OCI-LY7 (cell line): Measurements from ENCODE around the gene PDE11A. TPM values are rescaled to one million over a fixed set of nuclear protein-coding genes. Genes with fewer than 3 reads are reported as not detected.

Experiments used
- BruUV-seq: library from RNA; stranded (reverse); fragments of 400-500 nt; replicated peaks from 2 replicates; lab custom pipeline; 2021; lab: Mats Ljungman, UMichigan
- CTCF ChIA-PET: fragments of 300-600 bp; sonication (Branson Sonifier 250); formaldehyde crosslinking; loops from one replicate; lab custom pipeline; 2022; ENCODE audit warnings: antibody characterized with exemption; ENCODE audit not compliant: unreplicated experiment; lab: Charles Lee
- POLR2A ChIA-PET: fragments of 300-600 bp; sonication (Branson Sonifier 250); formaldehyde crosslinking; loops from one replicate; lab custom pipeline; 2022; ENCODE audit warnings: antibody characterized with exemption; lab: Charles Lee
- DNase-seq: peaks from one replicate; pipeline ENCODE4 v3.0.0-alpha.2; 2015; ENCODE audit warnings: low spot score
- H2AFZ ChIP-seq: fragments of 200-600 bp; sonication (generic), shearing (Covaris generic); 2 replicates; pipeline ENCODE4 v1.6.1; 2014; ENCODE audit warnings: mild to moderate bottlenecking, antibody characterized with exemption, low read length, moderate library complexity
- H3K27ac ChIP-seq: fragments of 200-600 bp; sonication (generic); 2 replicates; pipeline ENCODE4 v1.5.1; 2014; ENCODE audit warnings: mixed run types, low read depth, mild to moderate bottlenecking, moderate library complexity, low read length, inconsistent platforms; ENCODE audit not compliant: poor library complexity, severe bottlenecking
- H3K36me3 ChIP-seq: fragments of 200-600 bp; sonication (generic); 2 replicates; pipeline ENCODE4 v1.6.1; 2014; ENCODE audit warnings: mild to moderate bottlenecking, antibody characterized with exemption, low read length, moderate library complexity, mixed read lengths; ENCODE audit not compliant: insufficient read depth
- H3K4me1 ChIP-seq: fragments of 200-600 bp; sonication (generic); 2 replicates; pipeline ENCODE4 v1.5.1; 2014; ENCODE audit warnings: mild to moderate bottlenecking, low read length; ENCODE audit not compliant: insufficient read depth, poor library complexity, severe bottlenecking
- H3K4me2 ChIP-seq: fragments of 200-600 bp; sonication (generic); 2 replicates; pipeline ENCODE4 v1.6.1; 2014; ENCODE audit warnings: mild to moderate bottlenecking, low read length
- H3K4me3 ChIP-seq: fragments of 200-600 bp; sonication (generic); 2 replicates; pipeline ENCODE4 v1.5.1; 2014; ENCODE audit warnings: mild to moderate bottlenecking, low read depth, low read length; ENCODE audit not compliant: poor library complexity, severe bottlenecking
- H3K79me2 ChIP-seq: fragments of 200-600 bp; sonication (generic); 2 replicates; pipeline ENCODE4 v1.6.1; 2016; ENCODE audit warnings: low read depth, mild to moderate bottlenecking, low read length, moderate library complexity, mixed read lengths; ENCODE audit not compliant: insufficient read depth
- H3K9me2 ChIP-seq: fragments of 200-600 bp; sonication (generic); 2 replicates; pipeline ENCODE4 v1.6.1; 2016; ENCODE audit warnings: mild to moderate bottlenecking, low read length, mixed read lengths; ENCODE audit not compliant: insufficient read depth
- H3K9me3 ChIP-seq: fragments of 200-600 bp; sonication (generic); 2 replicates; pipeline ENCODE4 v1.6.1; 2014; ENCODE audit warnings: mild to moderate bottlenecking, mixed run types, low read length, mixed read lengths
- H4K20me1 ChIP-seq: fragments of 200-600 bp; sonication (generic); 2 replicates; pipeline ENCODE4 v1.6.1; 2014; ENCODE audit warnings: mild to moderate bottlenecking, antibody characterized with exemption, low read length, moderate library complexity, mixed read lengths; ENCODE audit not compliant: insufficient read depth
- EZH2phosphoT487 ChIP-seq: fragments of 200-600 bp; sonication (generic); IDR thresholded peaks from 2 replicates; pipeline ENCODE4 v1.6.1; 2018; ENCODE audit warnings: low read depth, borderline replicate concordance, mild to moderate bottlenecking, mixed run types, antibody characterized with exemption, low read length, moderate library complexity, mixed read lengths
- intact Hi-C: fragments of 100-400 bp; cut with micrococcal nuclease; formaldehyde crosslinking; loops from one replicate; pipeline ENCODE4 v1.10.0; 2022; ENCODE audit not compliant: unreplicated experiment
- total RNA-seq, 2 experiments: library from RNA; depleted of rRNA in 1 of 2; stranded (reverse); fragments of >200 nt in 1 of 2; shearing (Covaris generic) in 1 of 2; gene quantifications; 2 replicates each; pipeline ENCODE4 v1.2.3, GENCODE V29; 2014 to 2022
- TF ChIP-seq, protein P1 (sequence below): fragments of 200-600 bp; sonication (generic); conservative IDR thresholded peaks from 2 replicates; pipeline ENCODE4 v1.5.1; 2014; ENCODE audit warnings: mild to moderate bottlenecking, antibody characterized with exemption, low read length, moderate library complexity, mixed read lengths

PDE11A gene
- total RNA-seq, 2 experiments from 2014 or later: 0.03 TPM; not detected in 1

DNA sequence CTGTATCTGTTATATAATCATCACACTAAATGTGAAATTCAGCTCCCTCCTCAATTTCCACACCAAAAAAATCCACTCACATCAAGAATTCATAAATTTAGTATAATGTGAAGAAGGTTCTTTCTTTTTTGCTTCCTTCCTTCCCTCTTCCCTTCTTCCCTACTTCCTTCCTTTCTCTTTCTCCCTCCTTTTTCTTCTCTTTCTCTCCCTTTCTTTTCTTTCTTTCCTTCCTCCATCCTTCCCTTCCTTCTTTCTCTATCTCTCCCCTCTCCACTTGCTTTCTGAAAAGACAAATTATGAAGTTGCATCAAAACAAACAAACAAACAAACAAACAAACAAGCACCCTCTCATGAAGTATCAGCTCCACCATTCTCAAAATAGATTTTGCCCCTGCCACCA, 290.0 kb downstream of the PDE11A start:
- no peak overlapping the region for H3K4me3 ChIP-seq
- no peaks in the 10 kb centered on the region for H3K79me2 ChIP-seq
- POLR2A ChIA-PET: interaction anchor here (0.7 kb wide), 1 partner anchor 10 kb away, joined by 4 read pairs; no protein-coding TSS in a partner anchor
- no peak for DNase-seq
- H2AFZ ChIP-seq: no peak overlapping the region
- TF ChIP-seq, protein P1, sequence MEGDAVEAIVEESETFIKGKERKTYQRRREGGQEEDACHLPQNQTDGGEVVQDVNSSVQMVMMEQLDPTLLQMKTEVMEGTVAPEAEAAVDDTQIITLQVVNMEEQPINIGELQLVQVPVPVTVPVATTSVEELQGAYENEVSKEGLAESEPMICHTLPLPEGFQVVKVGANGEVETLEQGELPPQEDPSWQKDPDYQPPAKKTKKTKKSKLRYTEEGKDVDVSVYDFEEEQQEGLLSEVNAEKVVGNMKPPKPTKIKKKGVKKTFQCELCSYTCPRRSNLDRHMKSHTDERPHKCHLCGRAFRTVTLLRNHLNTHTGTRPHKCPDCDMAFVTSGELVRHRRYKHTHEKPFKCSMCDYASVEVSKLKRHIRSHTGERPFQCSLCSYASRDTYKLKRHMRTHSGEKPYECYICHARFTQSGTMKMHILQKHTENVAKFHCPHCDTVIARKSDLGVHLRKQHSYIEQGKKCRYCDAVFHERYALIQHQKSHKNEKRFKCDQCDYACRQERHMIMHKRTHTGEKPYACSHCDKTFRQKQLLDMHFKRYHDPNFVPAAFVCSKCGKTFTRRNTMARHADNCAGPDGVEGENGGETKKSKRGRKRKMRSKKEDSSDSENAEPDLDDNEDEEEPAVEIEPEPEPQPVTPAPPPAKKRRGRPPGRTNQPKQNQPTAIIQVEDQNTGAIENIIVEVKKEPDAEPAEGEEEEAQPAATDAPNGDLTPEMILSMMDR: no peak
- TF ChIP-seq EZH2phosphoT487: no peak
- no peaks in the 10 kb centered on the region for H3K36me3 ChIP-seq
- no TSS peak for BruUV-seq
- H3K4me1 ChIP-seq: no peaks in the 10 kb centered on the region
- H3K4me2 ChIP-seq: no peak overlapping the region
- H3K27ac ChIP-seq: no peak overlapping the region
- no peaks in the 10 kb centered on the region for H3K9me3 ChIP-seq
- intact Hi-C loops: no loop called here
- no peaks in the 10 kb centered on the region for H4K20me1 ChIP-seq
- CTCF ChIA-PET: no interaction called here
- no peaks in the 10 kb centered on the region for H3K9me2 ChIP-seq

DNA sequence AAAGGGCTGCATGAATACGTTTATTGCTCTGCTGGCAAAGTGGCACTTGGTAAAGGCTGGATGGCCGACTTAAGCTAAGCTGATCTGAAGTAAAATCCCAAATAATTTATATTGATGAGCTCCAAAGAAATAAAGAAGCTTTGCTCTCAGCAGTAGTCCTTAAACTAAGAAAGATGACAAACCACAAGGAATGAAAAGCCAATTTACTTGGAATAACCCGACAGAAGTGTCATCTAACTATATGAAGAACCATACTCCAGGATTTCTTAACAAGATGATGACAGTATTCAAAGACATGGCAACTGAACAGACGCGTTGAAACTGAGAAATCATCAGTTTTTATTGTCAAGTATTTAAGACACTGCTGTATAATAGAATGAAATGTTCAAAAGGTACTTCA, 294.1 kb downstream of the PDE11A start:
- H3K36me3 ChIP-seq: no peaks in the 10 kb centered on the region
- H3K4me1 ChIP-seq: no peaks in the 10 kb centered on the region
- intact Hi-C loops: no loop called here
- H4K20me1 ChIP-seq: no peaks in the 10 kb centered on the region
- H3K27ac ChIP-seq: no peak overlapping the region
- no peak overlapping the region for H3K4me3 ChIP-seq
- TF ChIP-seq, protein P1: no peak
- TF ChIP-seq EZH2phosphoT487: no peak
- no peaks in the 10 kb centered on the region for H3K9me2 ChIP-seq
- H2AFZ ChIP-seq: no peak overlapping the region
- no peaks in the 10 kb centered on the region for H3K9me3 ChIP-seq
- H3K79me2 ChIP-seq: no peaks in the 10 kb centered on the region
- no peak for DNase-seq
- CTCF ChIA-PET: no interaction called here
- no peak overlapping the region for H3K4me2 ChIP-seq
- BruUV-seq: no TSS peak
- POLR2A ChIA-PET: no interaction called here

DNA sequence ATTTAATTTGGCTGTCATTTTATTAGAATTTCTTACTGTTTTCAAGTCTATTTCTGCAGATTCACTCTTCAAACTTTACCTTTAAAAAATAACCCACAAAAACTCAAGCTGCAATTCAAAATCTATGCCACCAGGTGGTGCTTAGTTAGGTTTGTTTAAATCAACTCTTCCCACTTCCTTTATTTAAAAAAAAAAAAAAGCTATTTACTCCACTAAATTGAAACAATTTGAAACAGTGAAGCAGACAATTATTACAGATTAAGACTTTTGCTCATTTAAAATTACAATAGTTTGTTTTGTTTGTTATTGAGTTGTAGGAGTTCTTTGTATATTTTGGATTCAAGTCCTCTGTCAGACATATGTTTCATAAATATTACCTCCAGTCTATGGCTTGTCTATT, 300.0 kb downstream of the PDE11A start:
- ChIA-PET CTCF (no interaction called here), POLR2A (interaction anchor here (0.7 kb wide), 2 partner anchors 218 to 376 kb away, joined by 3 read pairs; no protein-coding TSS in a partner anchor)
- no peaks in the 10 kb centered on the region for H3K9me2 ChIP-seq
- H3K4me2 ChIP-seq: no peak overlapping the region
- H2AFZ ChIP-seq: no peak overlapping the region
- intact Hi-C loops: no loop called here
- H3K4me1 ChIP-seq: no peaks in the 10 kb centered on the region
- no peaks in the 10 kb centered on the region for H3K36me3 ChIP-seq
- no TSS peak for BruUV-seq
- H3K27ac ChIP-seq: no peak overlapping the region
- H3K9me3 ChIP-seq: no peaks in the 10 kb centered on the region
- DNase-seq: peak; percentile 38
- no peaks in the 10 kb centered on the region for H4K20me1 ChIP-seq
- H3K4me3 ChIP-seq: no peak overlapping the region
- no peak for TF ChIP-seq EZH2phosphoT487
- TF ChIP-seq, protein P1: peak; percentile 81
- no peaks in the 10 kb centered on the region for H3K79me2 ChIP-seq
